K562 (cell line): ENCODE measurements around the gene NAGPA.

Experiments
- KLF16 ChIP-seq: IDR thresholded peaks from 2 replicates; pipeline ENCODE4 v1.6.1; 2016; ENCODE audit warnings: antibody characterized with exemption
- POLR2AphosphoS5 ChIP-seq: IDR thresholded peaks from 2 replicates; pipeline ENCODE4 v1.6.1; 2011; ENCODE audit warnings: mild to moderate bottlenecking, low read depth, low read length, moderate library complexity; ENCODE audit not compliant: control insufficient read depth, insufficient read depth
- SREBF2 ChIP-seq: sonication (generic); formaldehyde crosslinking; IDR thresholded peaks from 2 replicates; pipeline ENCODE4 v1.4.0; 2020; ENCODE audit warnings: mild to moderate bottlenecking, missing genetic modification reagents
- TBP ChIP-seq: optimal IDR thresholded peaks from 2 replicates; pipeline ENCODE3; 2011; ENCODE audit warnings: low read depth, low read length, improper control_type of control experiment
- ZBTB8A ChIP-seq: fragments of 450-650 bp; IDR thresholded peaks from 2 replicates; pipeline ENCODE4 v1.6.1; 2018; ENCODE audit warnings: mild to moderate bottlenecking, moderate library complexity; ENCODE audit not compliant: partially characterized antibody

DNA sequence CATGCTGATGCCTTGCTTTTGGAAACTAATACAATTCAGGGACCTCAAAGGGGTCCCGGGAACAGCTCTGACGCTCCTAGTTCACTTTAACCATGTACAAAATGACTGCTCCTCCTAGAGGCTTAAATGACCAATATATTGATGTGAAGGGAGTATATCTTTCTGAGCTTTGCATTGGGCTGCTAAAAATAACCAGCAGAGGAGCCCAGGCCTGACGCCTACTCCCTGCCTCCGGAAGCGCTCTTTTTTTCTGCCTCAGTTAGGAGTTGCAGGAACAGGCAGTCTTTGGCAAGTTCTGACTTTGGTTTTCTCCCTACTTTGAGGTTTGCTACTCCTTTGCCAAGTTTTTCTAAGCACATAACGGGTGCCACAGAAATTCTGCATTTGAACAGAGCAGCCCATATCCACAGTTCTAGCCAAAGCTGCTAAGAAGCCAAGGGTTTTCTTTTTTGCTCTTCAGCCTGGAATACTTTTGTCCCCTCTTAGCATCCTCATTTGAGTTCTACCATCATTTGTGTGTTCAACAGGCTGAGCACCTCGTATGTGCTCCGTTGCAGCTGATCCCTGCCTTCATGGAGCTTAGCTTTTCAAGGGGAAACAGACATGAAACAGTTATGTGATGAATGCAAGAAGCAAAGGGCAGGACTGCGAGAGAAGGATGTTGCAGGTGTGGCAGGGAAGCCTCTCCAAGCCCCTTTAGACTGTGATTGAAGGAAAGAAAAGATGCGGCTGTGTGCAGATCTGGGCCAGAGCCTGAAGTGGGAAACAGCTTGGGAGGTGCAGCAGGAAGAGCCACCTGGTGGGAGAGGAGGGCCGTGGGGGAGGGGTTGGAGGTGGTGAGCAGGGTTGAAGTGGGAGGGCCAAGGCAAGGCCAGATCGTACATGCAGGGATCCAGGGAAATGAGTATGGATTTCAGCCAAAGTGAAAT, 2.8 kb upstream of the NAGPA start:
- TF ChIP-seq KLF16 (no peak), ZBTB8A (no peak), SREBF2 (no peak), TBP (no peak), POLR2AphosphoS5 (no peak)
